Measurements from ENCODE around the gene ARHGAP15. TPM values are rescaled to one million over a fixed set of nuclear protein-coding genes. Genes with fewer than 3 reads are reported as not detected.

The ARHGAP15 gene
- total RNA-seq, 1 experiment from 2014 or later = not detected

GRCh38 chr2:143261986-143262385 is 132.8 kb downstream of the ARHGAP15 start:
- DNase-seq (ENCODE audit: low read depth) = no peak

GRCh38 chr2:143262389-143262788 is 133.2 kb downstream of the ARHGAP15 start:
- DNase-seq (ENCODE audit: low read depth) = no peak

GRCh38 chr2:143263066-143263625 is 133.9 kb downstream of the ARHGAP15 start:
- DNase-seq (ENCODE audit: low read depth) = peak; percentile 14

GRCh38 chr2:143264851-143265250 is 135.6 kb downstream of the ARHGAP15 start:
- DNase-seq (ENCODE audit: low read depth) = no peak

GRCh38 chr2:143279672-143280071 is 150.5 kb downstream of the ARHGAP15 start:
- DNase-seq (ENCODE audit: low read depth) = no peak

GRCh38 chr2:143280097-143280757 is 151.0 kb downstream of the ARHGAP15 start:
- DNase-seq (ENCODE audit: low read depth) = no peak

- DNase-seq (ENCODE audit: low read depth) = no peak
Observed at GRCh38 chr2:143282684-143283083, 153.5 kb downstream of the ARHGAP15 start.

GRCh38 chr2:143284087-143284675 is 155.0 kb downstream of the ARHGAP15 start:
- no peak for DNase-seq (ENCODE audit: low read depth)

- DNase-seq (ENCODE audit: low read depth) = no peak
Observed at GRCh38 chr2:143289025-143289424, 159.8 kb downstream of the ARHGAP15 start.

- no peak for DNase-seq (ENCODE audit: low read depth)
Observed at GRCh38 chr2:143290221-143290620, 161.0 kb downstream of the ARHGAP15 start.

- no peak for DNase-seq (ENCODE audit: low read depth)
Observed at GRCh38 chr2:143294068-143294467, 164.8 kb downstream of the ARHGAP15 start.

GRCh38 chr2:143296089-143296488 is 166.9 kb downstream of the ARHGAP15 start:
- DNase-seq (ENCODE audit: low read depth) = no peak

GRCh38 chr2:143297182-143297581 is 168.0 kb downstream of the ARHGAP15 start:
- DNase-seq (ENCODE audit: low read depth) = no peak

- DNase-seq (ENCODE audit: low read depth) = no peak
Observed at GRCh38 chr2:143300536-143300935, 171.3 kb downstream of the ARHGAP15 start.

GRCh38 chr2:143311426-143311825 is 182.2 kb downstream of the ARHGAP15 start:
- DNase-seq (ENCODE audit: low read depth) = no peak

- no peak for DNase-seq (ENCODE audit: low read depth)
Observed at GRCh38 chr2:143312441-143312840, 183.2 kb downstream of the ARHGAP15 start.

- DNase-seq (ENCODE audit: low read depth) = no peak
Observed at GRCh38 chr2:143313861-143314260, 184.6 kb downstream of the ARHGAP15 start.

- no peak for DNase-seq (ENCODE audit: low read depth)
Observed at GRCh38 chr2:143321994-143322393, 192.8 kb downstream of the ARHGAP15 start.

- no peak for DNase-seq (ENCODE audit: low read depth)
Observed at GRCh38 chr2:143329288-143329687, 200.1 kb downstream of the ARHGAP15 start.

GRCh38 chr2:143333168-143333791 is 204.1 kb downstream of the ARHGAP15 start:
- no peak for DNase-seq (ENCODE audit: low read depth)

- no peak for DNase-seq (ENCODE audit: low read depth)
Observed at GRCh38 chr2:143333847-143334246, 204.6 kb downstream of the ARHGAP15 start.

- peak; percentile 1 for DNase-seq (ENCODE audit: low read depth)
Observed at GRCh38 chr2:143334837-143335236, 205.6 kb downstream of the ARHGAP15 start.
